HepG2 (cell line): ENCODE data around the gene MXD3. TPM values are rescaled to one million over a fixed set of nuclear protein-coding genes. Genes with fewer than 3 reads are reported as not detected.
A peak's percentile ranks its signal among the peaks of the same experiment; 100 is the strongest.

Experiments used
- ATAC-seq: fragments of 200-7000 bp; cut with Tn5 transposase; 3 replicates; pipeline ENCODE4 v1.9.1; 2020; ENCODE audit warnings: mild to moderate bottlenecking, moderate library complexity
- BruUV-seq: library from RNA; stranded (reverse); fragments of 400-500 nt; replicated peaks from 2 replicates; lab custom pipeline; 2021; lab: Mats Ljungman, UMichigan
- CTCF ChIA-PET: fragments of 300-600 bp; formaldehyde crosslinking; extraction: SDS; loops from one replicate; lab custom pipeline; 2021; ENCODE audit warnings: low total read pairs, inconsistent platforms, low intra/inter-chr PET ratio; lab: Yijun Ruan, JAX
- POLR2A ChIA-PET: fragments of 350-600 bp; sonication (Branson Sonifier 250); formaldehyde crosslinking; loops from one replicate; lab custom pipeline; 2020; ENCODE audit warnings: antibody characterized with exemption, inconsistent platforms; lab: Yijun Ruan, JAX
- DNase-seq: peaks from one replicate; pipeline ENCODE4 v3.0.0-alpha.2; 2015; ENCODE audit warnings: low spot score
- FAIRE-seq: peaks from 3 replicates; lab custom pipeline; 2011; peaks lifted over from hg19 to GRCh38; lab: Jason Lieb, UNC
- H2AFZ ChIP-seq: one replicate; pipeline ENCODE4 v1.6.1; 2011; ENCODE audit warnings: low read length, inconsistent platforms
- H3K27ac ChIP-seq: fragments of 300-600 bp; 3 replicates; pipeline ENCODE4 v1.8.0; 2011; ENCODE audit warnings: mixed run types, mild to moderate bottlenecking, mixed read lengths, low read length, inconsistent platforms; ENCODE audit not compliant: insufficient read depth; ENCODE audit errors: extremely low read length
- H3K27me3 ChIP-seq, 2 experiments: fragments of 200-600 bp in 1 of 2; 2 replicates in 1 of 2; 3 replicates in 1 of 2; pipeline versions ENCODE4 v1.6.0 to v1.8.0; 2011; ENCODE audit warnings: low read length in 2 of 2, mild to moderate bottlenecking in 2 of 2, moderate library complexity in 2 of 2, inconsistent platforms in 1 of 2; ENCODE audit not compliant: insufficient read depth in 2 of 2, control insufficient read depth in 1 of 2
- H3K36me3 ChIP-seq, 2 experiments: fragments of 200-600 bp in 1 of 2; replicated peaks in 1 of 2; 2 replicates in 1 of 2; 3 replicates in 1 of 2; pipeline versions ENCODE4 v1.5.1 to v1.8.0; 2011; ENCODE audit warnings: low read length in 2 of 2, inconsistent platforms in 1 of 2; ENCODE audit not compliant: insufficient read depth in 2 of 2, control insufficient read depth in 1 of 2
- H3K4me1 ChIP-seq: 2 replicates; pipeline ENCODE4 v1.5.1; 2012; ENCODE audit warnings: low read length, inconsistent platforms; ENCODE audit not compliant: insufficient read depth
- H3K4me2 ChIP-seq: 2 replicates; pipeline ENCODE4 v1.6.0; 2011; ENCODE audit warnings: low read depth, low read length, inconsistent platforms
- H3K4me3 ChIP-seq, 3 experiments: fragments of 200-600 bp in 1 of 3; sonication (generic), shearing (Covaris generic) in 1 of 3; replicated peaks in 1 of 3; 2 replicates each; pipeline ENCODE4 v1.5.1; 2011 to 2016; ENCODE audit warnings: low read length in 3 of 3, inconsistent platforms in 2 of 3, low read depth in 2 of 3, mild to moderate bottlenecking in 2 of 3, control low read depth in 1 of 3, mixed read lengths in 1 of 3; ENCODE audit not compliant: insufficient read depth in 1 of 3
- H3K79me2 ChIP-seq: one replicate; pipeline ENCODE4 v1.6.1; 2011; ENCODE audit warnings: low read length, inconsistent platforms; ENCODE audit not compliant: insufficient read depth
- H3K9ac ChIP-seq: 2 replicates; pipeline ENCODE4 v1.6.0; 2011; ENCODE audit warnings: mild to moderate bottlenecking, low read depth, low read length, inconsistent platforms; ENCODE audit not compliant: insufficient read depth
- H3K9me3 ChIP-seq: 2 replicates; pipeline ENCODE4 v1.5.1; 2012; ENCODE audit warnings: mild to moderate bottlenecking, low read length
- H4K20me1 ChIP-seq: 2 replicates; pipeline ENCODE4 v1.6.0; 2011; ENCODE audit warnings: inconsistent platforms, mild to moderate bottlenecking, low read length, moderate library complexity; ENCODE audit not compliant: insufficient read depth
- DPF2 ChIP-seq: sonication (generic); formaldehyde crosslinking; IDR thresholded peaks from 2 replicates; pipeline ENCODE4 v1.4.0; 2020; ENCODE audit warnings: mild to moderate bottlenecking, low read depth, missing genetic modification reagents, borderline replicate concordance
- JARID2 ChIP-seq: sonication (generic); formaldehyde crosslinking; IDR thresholded peaks from 2 replicates; pipeline ENCODE4 v1.8.1; 2023; ENCODE audit warnings: missing genetic modification reagents, inconsistent platforms; ENCODE audit not compliant: insufficient replicate concordance
- MTA1 ChIP-seq: sonication (generic); formaldehyde crosslinking; IDR thresholded peaks from 2 replicates; pipeline ENCODE4 v1.4.0; 2020; ENCODE audit warnings: missing genetic modification reagents, mild to moderate bottlenecking, borderline replicate concordance
- ZNF724P ChIP-seq: sonication (generic); formaldehyde crosslinking; IDR thresholded peaks from 2 replicates; pipeline ENCODE4 v1.8.0; 2022; ENCODE audit warnings: missing genetic modification reagents, borderline replicate concordance
- ZNF800 ChIP-seq: sonication (generic); formaldehyde crosslinking; IDR thresholded peaks from 2 replicates; pipeline ENCODE4 v1.4.0; 2020; ENCODE audit warnings: missing genetic modification reagents
- WGBS: methylation state at CpG from one replicate; pipeline ENCODE4 v1.1.6; 2017; ENCODE audit warnings: low lambda C conversion rate; 5-methylcytosine and 5-hydroxymethylcytosine counted together
- in situ Hi-C: cut with HindIII; loops from 2 replicates; pipeline ENCODE4 v1.10.0; 2017; ENCODE audit warnings: low pct_unique_long_range_greater_than_20kb; ENCODE audit not compliant: extremely low pct_ligation_motif_present
- intact Hi-C: fragments of 100-400 bp; cut with micrococcal nuclease; formaldehyde crosslinking; loops from one replicate; pipeline ENCODE4 v1.10.0; 2022; ENCODE audit not compliant: unreplicated experiment
- polyA plus RNA-seq, 8 experiments: library from polyadenylated mRNA; depleted of rRNA in 3 of 8; stranded (reverse) in 7 of 8; unstranded in 1 of 8; fragments of >200 nt; fragmentation: Illumina TruSeq in 4 of 8; extraction: Trizol in 4 of 8; gene quantifications; 2 replicates each; pipeline versions ENCODE4 v1.2.1 to v1.2.3, GENCODE V29; 2011 to 2016; ENCODE audit warnings: low read depth in 4 of 8, missing spikeins in 1 of 8, mixed read lengths in 1 of 8; ENCODE audit not compliant: insufficient read depth in 1 of 8
- total RNA-seq, 5 experiments: library from RNA; depleted of rRNA; stranded (reverse); fragments of >200 nt; fragmentation: Illumina TruSeq; extraction: Trizol; gene quantifications; 2 replicates each; pipeline ENCODE4 v1.2.3, GENCODE V29; 2016; ENCODE audit warnings: low read depth in 1 of 5
- TF ChIP-seq, protein P1 (sequence below): IDR thresholded peaks from 2 replicates; pipeline ENCODE4 v1.6.1; 2016; ENCODE audit warnings: control low read depth
- TF ChIP-seq, protein P2 (sequence below): sonication (generic); formaldehyde crosslinking; IDR thresholded peaks from 2 replicates; pipeline ENCODE4 v1.4.0; 2020; ENCODE audit warnings: missing genetic modification reagents

Gene MXD3
- total and polyA plus RNA-seq, 2 of the 13 experiments (the other 11 are each of a cell fraction or from before 2014, with no cell fraction given), result 10.5 to 12.8 TPM

DNA sequence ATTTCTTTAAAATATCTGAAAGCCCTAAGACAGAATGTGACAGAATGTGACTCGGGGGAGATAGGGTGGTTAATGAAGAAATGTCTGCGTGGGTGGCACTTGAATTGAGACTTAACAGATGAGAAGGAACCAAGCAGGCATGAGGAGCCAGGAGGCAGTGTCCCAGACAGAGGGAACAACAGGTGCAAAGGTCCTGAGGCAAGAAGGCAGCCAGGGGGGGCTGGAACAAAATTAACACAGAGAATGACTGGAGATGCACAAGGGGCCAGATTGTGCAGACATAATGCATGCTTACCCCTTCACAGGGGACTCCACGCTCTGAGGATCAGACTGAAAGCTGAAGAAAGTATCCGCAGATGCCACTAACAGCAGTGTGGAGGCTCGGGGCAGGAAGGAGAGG is 38.1 kb upstream of the MXD3 start:
- Histone ChIP-seq H3K27me3 (no peaks in the 10 kb centered on the region; a peak in 1 of 5 replicates), H3K4me3 (peak overlapping the region; percentile 92 to 98 (median 93); a peak in 5 of 6 replicates), H3K27ac (no peak overlapping the region), H3K9me3 (no peaks in the 10 kb centered on the region), H3K4me1 (peaks cover 67% of the 10 kb centered on the region), H2AFZ (no peak overlapping the region), H3K4me2 (peak overlapping the region; percentile 94), H3K36me3 (peaks cover 6 to 15% of the 10 kb centered on the region in 2 experiments), H3K79me2 (peaks cover 58% of the 10 kb centered on the region), H4K20me1 (no peaks in the 10 kb centered on the region), H3K9ac (peak overlapping the region; percentile 95; the same call in 1 of the 2 replicates)
- no peak for FAIRE-seq
- ChIA-PET POLR2A (interaction anchor here (0.6 to 6.8 kb wide), 5 partner anchors 14 to 29 kb away, joined by 3 to 84 read pairs (median 41); no protein-coding TSS in a partner anchor), CTCF (no interaction called here)
- no TSS peak for BruUV-seq
- no peak for ATAC-seq
- TF ChIP-seq ZNF800 (CRISPR knock-in tag) (no peak), MTA1 (CRISPR knock-in tag) (no peak), ZNF724P (CRISPR knock-in tag) (no peak)
- intact Hi-C loops (no loop called here), in situ Hi-C loops (loop anchor here (25.0 kb wide), 1 partner anchor 812 kb away; the partner anchor contains the start of genes CDHR2 and RNF44)
- DNase-seq, result no peak
- WGBS, result 65% methylated on average over 5 of the region's 5 CpGs

DNA sequence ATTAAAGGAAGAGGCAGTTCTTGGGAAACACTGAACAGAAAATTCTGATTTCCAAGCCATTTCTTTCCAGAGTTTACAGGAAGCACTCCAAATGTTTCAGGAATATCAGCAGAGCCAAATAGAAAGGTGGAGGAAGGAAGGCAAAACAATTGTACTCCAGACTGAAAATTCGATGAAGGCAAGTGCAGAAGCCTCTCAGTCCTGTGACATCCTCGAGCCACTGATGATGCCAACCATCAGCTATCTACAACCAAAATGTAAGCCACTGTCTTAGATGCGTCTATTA is 37.6 kb upstream of the MXD3 start:
- BruUV-seq, result no TSS peak
- 72% methylated on average over 3 of the region's 3 CpGs for WGBS

More for the DNA sequence above, 37.6 kb upstream of the MXD3 start:
- CTCF ChIA-PET, result no interaction called here
- Histone ChIP-seq H3K4me1 (peaks cover 63% of the 10 kb centered on the region), H4K20me1 (no peaks in the 10 kb centered on the region), H3K27me3 (no peaks in the 10 kb centered on the region; a peak in 1 of 5 replicates), H3K79me2 (peaks cover 60% of the 10 kb centered on the region), H3K9ac (peak overlapping the region; percentile 95; the same call in 1 of the 2 replicates), H3K9me3 (no peaks in the 10 kb centered on the region), H3K27ac (no peak overlapping the region), H2AFZ (no peak overlapping the region), H3K4me3 (0 out of 6 replicates have a peak overlapping the region, but pooled peaks of 1 of the 3 experiments have one; percentile 93), H3K4me2 (peak overlapping the region; percentile 94), H3K36me3 (peaks cover 6 to 15% of the 10 kb centered on the region in 2 experiments)
- in situ Hi-C loops (no loop called here), intact Hi-C loops (no loop called here)
- no peak for FAIRE-seq
- DNase-seq, result no peak
- POLR2A ChIA-PET, result interaction anchor here (1.0 to 1.3 kb wide), 3 partner anchors 18 to 29 kb away, joined by 3 read pairs; no protein-coding TSS in a partner anchor
- TF ChIP-seq, protein P1, sequence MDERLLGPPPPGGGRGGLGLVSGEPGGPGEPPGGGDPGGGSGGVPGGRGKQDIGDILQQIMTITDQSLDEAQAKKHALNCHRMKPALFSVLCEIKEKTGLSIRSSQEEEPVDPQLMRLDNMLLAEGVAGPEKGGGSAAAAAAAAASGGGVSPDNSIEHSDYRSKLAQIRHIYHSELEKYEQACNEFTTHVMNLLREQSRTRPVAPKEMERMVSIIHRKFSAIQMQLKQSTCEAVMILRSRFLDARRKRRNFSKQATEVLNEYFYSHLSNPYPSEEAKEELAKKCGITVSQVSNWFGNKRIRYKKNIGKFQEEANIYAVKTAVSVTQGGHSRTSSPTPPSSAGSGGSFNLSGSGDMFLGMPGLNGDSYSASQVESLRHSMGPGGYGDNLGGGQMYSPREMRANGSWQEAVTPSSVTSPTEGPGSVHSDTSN (CRISPR knock-in tag), result no peak
- TF ChIP-seq DPF2 (CRISPR knock-in tag) (no peak), JARID2 (CRISPR knock-in tag) (no peak)
- TF ChIP-seq, protein P2, sequence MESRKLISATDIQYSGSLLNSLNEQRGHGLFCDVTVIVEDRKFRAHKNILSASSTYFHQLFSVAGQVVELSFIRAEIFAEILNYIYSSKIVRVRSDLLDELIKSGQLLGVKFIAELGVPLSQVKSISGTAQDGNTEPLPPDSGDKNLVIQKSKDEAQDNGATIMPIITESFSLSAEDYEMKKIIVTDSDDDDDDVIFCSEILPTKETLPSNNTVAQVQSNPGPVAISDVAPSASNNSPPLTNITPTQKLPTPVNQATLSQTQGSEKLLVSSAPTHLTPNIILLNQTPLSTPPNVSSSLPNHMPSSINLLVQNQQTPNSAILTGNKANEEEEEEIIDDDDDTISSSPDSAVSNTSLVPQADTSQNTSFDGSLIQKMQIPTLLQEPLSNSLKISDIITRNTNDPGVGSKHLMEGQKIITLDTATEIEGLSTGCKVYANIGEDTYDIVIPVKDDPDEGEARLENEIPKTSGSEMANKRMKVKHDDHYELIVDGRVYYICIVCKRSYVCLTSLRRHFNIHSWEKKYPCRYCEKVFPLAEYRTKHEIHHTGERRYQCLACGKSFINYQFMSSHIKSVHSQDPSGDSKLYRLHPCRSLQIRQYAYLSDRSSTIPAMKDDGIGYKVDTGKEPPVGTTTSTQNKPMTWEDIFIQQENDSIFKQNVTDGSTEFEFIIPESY, result no peak
- ATAC-seq, result no peak
